Activated CD8-positive, alpha-beta memory T cell treated with anti-CD3 and anti-CD28 coated beads, Interleukin-2, amount 50 U/mL, for 24 hours (primary cell): ENCODE measurements around the gene ICAM1.
A peak's percentile ranks its signal among the peaks of the same experiment; 100 is the strongest.

Experiments used
- DNase-seq: peaks from one replicate; pipeline ENCODE4 v3.0.0-alpha.2; 2020; ENCODE audit errors: extremely low read depth

Gene ICAM1

DNA sequence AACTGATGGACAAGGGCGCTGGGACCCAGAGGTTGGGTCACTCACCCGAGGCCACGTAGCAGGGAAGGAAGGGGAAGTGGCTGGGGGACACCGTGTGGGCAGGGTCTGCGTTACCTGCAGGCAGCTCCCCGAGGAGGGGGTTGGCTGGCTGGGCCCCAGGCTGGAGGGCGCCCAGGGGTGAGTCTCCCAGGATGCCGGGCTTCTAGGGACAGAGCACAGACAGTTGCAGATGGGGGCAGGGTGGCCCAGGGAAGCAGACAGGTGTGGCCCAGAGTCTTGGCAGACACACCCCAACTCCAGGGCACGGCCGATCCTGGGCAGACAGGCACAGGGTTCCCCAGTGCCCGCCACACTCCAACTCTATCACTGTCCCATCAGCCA lies 50.5 kb downstream of the ICAM1 start:
- no peak for DNase-seq

GRCh38 chr19:10321874-10322835 lies 51.2 kb downstream of the ICAM1 start:
- no peak for DNase-seq

GRCh38 chr19:10325732-10326131 lies 54.8 kb downstream of the ICAM1 start:
- DNase-seq: no peak

GRCh38 chr19:10327793-10328192 lies 56.9 kb downstream of the ICAM1 start:
- DNase-seq: no peak

DNA sequence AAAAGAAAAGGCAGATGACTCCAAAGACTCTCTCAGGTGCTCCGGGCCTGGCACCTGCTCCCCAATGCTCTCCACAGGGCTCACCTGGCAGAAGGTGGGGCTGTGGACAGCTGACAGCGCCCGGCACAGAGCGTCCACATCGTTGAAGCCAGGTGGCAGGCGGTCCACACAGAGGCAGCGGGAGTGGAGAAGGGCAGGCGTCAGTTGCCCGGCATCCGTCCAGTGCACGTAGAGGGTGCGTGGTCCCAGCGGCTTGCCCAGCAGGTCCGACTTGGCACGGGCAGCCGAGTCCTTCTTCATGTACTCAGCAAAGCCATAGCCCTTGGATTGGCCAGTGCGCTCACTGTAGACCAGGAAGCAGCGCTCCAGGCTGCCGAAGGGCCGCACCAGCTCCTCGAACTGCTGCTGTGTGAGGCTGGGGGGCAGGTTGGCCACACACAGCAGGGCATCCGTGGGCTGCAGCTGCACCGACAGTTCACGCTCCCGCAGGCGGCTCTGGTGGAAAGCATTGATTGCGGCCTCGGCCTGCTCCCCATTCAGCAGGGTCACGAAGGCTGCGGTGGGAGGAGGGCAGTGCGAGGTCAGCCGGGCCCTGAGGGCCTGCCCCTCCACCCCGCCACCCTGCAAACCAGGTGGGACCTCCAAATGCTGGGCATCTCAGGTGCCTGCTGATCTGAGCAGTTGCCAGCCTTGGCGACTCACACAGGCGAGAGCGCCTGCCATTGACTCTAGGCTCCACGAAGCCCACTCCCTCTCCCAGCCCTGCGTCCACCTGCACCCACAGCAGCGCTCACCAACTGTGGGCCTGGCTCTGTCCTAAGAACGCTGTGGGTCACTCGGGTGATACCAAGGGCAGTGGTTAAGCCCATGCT lies 57.9 kb downstream of the ICAM1 start:
- no peak for DNase-seq

- DNase-seq: no peak
These were observed 58.6 kb downstream of the ICAM1 start for GRCh38 chr19:10329555-10329954.

- no peak for DNase-seq
These were observed 61.4 kb downstream of the ICAM1 start for GRCh38 chr19:10332158-10332964.

DNA sequence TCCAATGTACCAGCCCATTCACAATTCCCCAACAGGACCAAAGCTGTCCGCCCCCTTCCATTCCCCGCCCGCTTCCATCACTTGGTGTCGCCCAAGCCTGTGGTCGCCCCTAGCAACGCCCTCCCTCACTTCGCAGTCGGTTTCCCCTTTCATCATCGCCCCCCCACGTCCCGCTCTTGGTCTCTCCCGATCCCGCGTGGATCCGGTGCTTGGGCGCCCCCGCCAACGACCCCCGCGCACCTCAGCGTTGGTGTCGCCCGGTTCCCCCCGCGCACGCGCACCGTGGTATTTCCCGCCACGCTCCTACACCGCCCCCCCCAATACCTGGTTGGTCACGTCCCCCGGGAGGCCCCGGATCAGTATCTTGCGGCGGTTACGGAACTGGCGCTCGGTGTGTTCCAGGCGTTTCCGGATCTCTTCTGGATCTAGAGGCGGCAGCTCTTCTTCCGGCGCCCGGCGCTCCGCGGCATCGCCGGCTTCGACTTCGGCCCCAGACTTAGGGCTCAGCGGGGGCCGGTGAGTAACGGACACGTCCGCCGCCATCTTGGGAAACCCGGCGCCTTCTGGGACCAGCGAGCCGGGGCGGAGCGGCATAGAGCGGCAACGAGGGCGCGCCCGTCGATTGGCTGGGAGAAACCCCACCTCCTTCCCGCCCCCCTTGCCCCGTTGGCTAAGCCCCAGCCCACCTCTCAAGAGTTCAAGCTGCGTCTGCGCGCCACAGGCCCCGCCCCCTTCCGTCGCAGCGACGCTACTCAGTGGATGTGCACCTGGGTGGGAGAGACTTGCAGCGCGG lies 62.2 kb downstream of the ICAM1 start, which contains the start of gene RAVER1:
TSS of gene RAVER1 (minus strand) at position 565 of the 793 bp plus-strand sequence. CDS start at position 543, 22 bp downstream.
- DNase-seq: peak; percentile 94

DNA sequence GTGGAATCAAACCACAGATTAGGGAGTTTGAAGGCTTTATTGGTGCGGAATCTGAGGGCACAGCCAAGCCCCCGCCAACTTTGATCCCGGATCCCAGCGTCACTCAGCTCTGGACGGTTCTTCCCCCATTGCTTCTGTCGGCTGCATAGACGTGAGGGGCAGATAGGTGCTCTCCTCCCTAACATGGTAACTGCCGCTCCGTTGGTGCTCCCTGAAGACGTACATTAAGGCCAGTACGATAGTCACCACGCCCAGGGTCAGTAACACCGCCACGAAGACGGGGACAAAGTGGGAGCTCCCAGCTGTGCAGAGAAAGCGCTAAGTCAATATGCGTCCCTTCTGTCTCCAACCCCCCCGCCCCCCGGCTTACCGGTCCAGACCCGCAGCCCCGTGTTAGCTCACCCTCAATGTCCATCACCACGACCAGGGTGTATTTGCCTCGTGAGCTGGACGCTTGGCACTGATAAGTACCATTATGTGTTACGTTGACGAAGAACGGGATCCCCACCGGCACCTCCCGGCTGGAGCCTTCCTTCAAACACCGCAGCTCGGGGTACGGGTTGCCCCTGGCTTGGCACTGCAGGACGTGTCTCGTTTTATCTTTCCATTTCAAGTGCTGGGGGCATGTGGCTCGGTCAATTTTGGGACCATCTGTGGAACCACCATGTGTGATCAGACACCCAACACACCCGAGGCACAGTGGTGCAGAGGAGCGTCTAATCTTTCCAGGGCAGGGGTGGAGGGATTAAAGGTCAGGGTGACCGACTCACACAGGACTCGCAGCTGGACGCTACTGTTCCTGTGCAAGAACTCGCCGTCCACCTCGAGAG lies 63.1 kb downstream of the ICAM1 start:
- DNase-seq: no peak

DNA sequence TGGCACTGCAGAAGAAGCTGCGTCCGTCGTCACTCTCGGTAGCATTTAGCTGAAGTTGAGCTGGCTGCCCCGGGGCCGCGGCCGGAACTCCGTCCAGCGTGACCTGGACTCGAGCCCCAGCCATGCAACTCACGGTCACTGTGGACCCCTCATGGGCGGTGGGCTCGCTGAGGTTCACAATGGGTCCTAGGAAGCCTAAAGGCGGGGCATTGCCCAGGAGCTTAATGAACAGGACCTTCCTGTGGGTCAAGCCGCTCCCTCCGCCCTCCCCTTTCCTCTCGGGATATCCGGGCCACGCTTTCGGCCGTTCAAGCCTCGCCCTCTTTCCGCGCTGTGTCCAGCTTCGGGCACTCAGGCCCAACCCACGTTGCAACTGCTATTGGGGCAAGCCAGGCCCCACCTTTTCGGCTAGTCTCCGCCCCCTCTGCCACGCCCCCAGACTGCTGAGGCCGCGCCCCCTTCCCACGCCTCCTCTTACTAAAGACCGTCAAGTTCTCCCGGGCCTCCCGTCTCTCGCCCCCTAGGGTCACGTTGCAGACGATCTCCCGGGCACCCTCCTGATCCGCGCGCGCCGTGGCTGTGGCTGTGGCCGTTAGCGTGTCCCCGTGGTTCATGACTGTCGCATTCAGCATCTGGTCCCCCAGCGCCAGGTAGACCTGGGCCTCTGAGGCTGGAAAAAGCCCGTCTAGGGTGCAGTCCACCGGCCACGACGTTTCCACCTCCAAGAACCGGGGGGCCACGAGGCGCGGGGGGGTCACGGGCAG lies 63.9 kb downstream of the ICAM1 start:
- DNase-seq: no peak

GRCh38 chr19:10335352-10335985 lies 64.5 kb downstream of the ICAM1 start:
- DNase-seq: no peak
